Spinal cord (tissue), 10 donors: ENCODE data around the gene SLC37A1. TPM values are rescaled to one million over a fixed set of nuclear protein-coding genes. Genes with fewer than 3 reads are reported as not detected.
"Not testable (repeated sequence)": the region's sequence is repeated elsewhere in the genome, so short reads cannot be mapped to it uniquely, and the experiment has no call there.

Experiments used
- DNase-seq, 6 donors: peaks; one replicate each; pipeline versions ENCODE4 v3.0.0 to v3.0.0-alpha.2; 2013 to 2015; ENCODE audit warnings: low spot score in 6 of 6, low read depth in 4 of 6
- H3K27ac ChIP-seq: one replicate; pipeline ENCODE4 v1.5.1; 2013; ENCODE audit warnings: low read depth, low read length, control low read depth
- H3K27me3 ChIP-seq: one replicate; pipeline ENCODE4 v1.6.1; 2013; ENCODE audit warnings: low read length; ENCODE audit not compliant: control insufficient read depth, insufficient read depth
- H3K36me3 ChIP-seq: one replicate; pipeline ENCODE4 v1.6.1; 2013; ENCODE audit warnings: low read length; ENCODE audit not compliant: control insufficient read depth, insufficient read depth
- H3K4me1 ChIP-seq: one replicate; pipeline ENCODE4 v1.6.1; 2013; ENCODE audit warnings: low read length; ENCODE audit not compliant: control insufficient read depth, insufficient read depth
- H3K4me3 ChIP-seq: one replicate; pipeline ENCODE4 v1.5.1; 2013; ENCODE audit warnings: low read depth, low read length, control low read depth
- H3K9me3 ChIP-seq: one replicate; pipeline ENCODE4 v1.6.1; 2013; ENCODE audit warnings: low read length; ENCODE audit not compliant: control insufficient read depth, insufficient read depth
- WGBS: methylation state at CpG from one replicate; pipeline ENCODE4 v1.1.5; 2013; ENCODE audit warnings: missing lambda C conversion rate; ENCODE audit not compliant: insufficient coverage; 5-methylcytosine and 5-hydroxymethylcytosine counted together
- polyA plus RNA-seq, 2 donors: library from polyadenylated mRNA; unstranded; fragments of 120-200 nt; gene quantifications; one replicate each; pipeline ENCODE4 v1.2.1, GENCODE V29; 2013; ENCODE audit not compliant: insufficient read length in 2 of 2
- total RNA-seq, 2 donors: library from RNA; depleted of rRNA in 1 of 2; stranded (reverse); fragments of 120-200 nt in 1 of 2; fragments of >200 nt in 1 of 2; gene quantifications; one replicate each; pipeline versions ENCODE4 v1.2.3 to v1.2.4, GENCODE V29; 2013 to 2014
- donor health status: healthy.

Gene SLC37A1
- total and polyA plus RNA-seq, 4 donors = 8.4 to 32.3 (median 22.5) TPM

DNA sequence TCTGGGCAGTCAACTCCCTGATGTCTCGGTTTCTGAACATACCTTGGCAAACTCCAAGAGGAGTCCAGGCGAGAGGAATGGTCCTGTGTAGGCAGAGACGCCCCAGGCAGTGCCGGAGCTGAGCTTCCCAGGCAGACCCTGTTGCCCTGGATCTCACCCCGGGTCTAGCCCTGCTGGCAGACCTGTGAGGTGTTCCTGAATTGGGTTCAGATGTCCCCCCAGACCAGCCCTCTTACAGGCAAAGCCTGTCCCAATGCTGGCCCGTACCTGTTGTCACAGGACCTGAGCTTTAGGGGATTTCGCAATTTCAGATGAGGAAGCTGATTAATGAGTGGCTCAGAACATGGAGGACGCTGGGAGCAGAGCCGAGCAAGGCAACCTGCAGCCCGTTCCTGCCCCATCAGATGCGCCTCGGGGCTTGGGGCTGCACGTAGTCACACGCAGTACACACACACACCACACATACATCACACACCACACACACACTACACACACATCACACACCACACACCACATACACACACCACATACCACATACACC, 101.2 kb downstream of the SLC37A1 start:
- H3K9me3 ChIP-seq = no peaks in the 10 kb centered on the region
- DNase-seq = no peak
- H3K4me1 ChIP-seq = peaks cover 27% of the 10 kb centered on the region
- 52% methylated on average over 12 of the region's 14 CpGs for WGBS
- H3K4me3 ChIP-seq = no peak overlapping the region
- H3K27me3 ChIP-seq = peaks cover 4% of the 10 kb centered on the region
- no peak overlapping the region for H3K27ac ChIP-seq
- no peaks in the 10 kb centered on the region for H3K36me3 ChIP-seq

DNA sequence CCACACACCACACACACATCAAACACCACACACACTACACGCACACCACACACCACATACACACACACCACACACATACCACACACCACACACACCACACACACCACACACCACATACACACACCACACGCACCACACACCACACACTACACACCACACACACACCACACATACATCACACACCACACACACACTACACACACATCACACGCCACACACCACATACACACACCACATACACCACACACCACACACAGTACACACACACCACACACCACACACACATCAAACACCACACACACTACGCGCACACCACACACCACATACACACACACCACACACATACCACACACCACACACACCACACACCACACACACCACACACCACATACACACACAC, 101.7 kb downstream of the SLC37A1 start:
- not testable (repeated sequence) for H3K9me3 ChIP-seq, H3K36me3 ChIP-seq, DNase-seq, H3K27me3 ChIP-seq, H3K27ac ChIP-seq, H3K4me3 ChIP-seq
- no CpG with 5 or more reads among the region's 5 CpGs for WGBS
- H3K4me1 ChIP-seq = peaks cover 32% of the 10 kb centered on the region

GRCh38 chr21:42615924-42616323, 102.3 kb downstream of the SLC37A1 start:
- H3K27ac ChIP-seq = no peak overlapping the region
- DNase-seq = no peak
- peaks cover 37% of the 10 kb centered on the region for H3K4me1 ChIP-seq
- H3K4me3 ChIP-seq = no peak overlapping the region
- H3K9me3 ChIP-seq = no peaks in the 10 kb centered on the region
- no peaks in the 10 kb centered on the region for H3K36me3 ChIP-seq
- H3K27me3 ChIP-seq = peaks cover 4% of the 10 kb centered on the region
- WGBS = 67% methylated on average over 3 of the region's 3 CpGs

DNA sequence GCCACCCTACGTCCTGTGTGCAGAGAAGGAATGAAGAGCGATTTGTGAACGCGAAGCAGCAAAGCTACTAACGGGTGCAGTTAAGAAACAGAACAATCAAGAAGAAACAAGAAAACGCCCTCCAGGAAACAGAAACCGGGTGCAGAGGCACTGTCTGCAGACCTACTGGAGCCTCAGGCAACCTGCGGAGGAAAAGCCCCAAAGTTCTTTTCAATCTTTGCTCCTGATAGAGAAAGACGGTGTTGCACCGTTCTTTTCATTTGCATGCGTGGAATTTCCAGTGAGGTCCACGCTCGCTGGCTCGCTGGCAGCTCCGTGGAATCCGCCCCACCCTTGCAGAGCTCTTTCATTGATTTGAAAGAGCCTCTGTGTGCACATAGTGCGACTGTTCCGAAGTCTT, 102.8 kb downstream of the SLC37A1 start:
- H3K27ac ChIP-seq = no peak overlapping the region
- no peak overlapping the region for H3K4me3 ChIP-seq
- peaks cover 42% of the 10 kb centered on the region for H3K4me1 ChIP-seq
- 30% methylated on average over 18 of the region's 18 CpGs for WGBS
- peak in 1 of 6 donors; percentile 19 for DNase-seq
- no peaks in the 10 kb centered on the region for H3K36me3 ChIP-seq
- no peaks in the 10 kb centered on the region for H3K9me3 ChIP-seq
- H3K27me3 ChIP-seq = peaks cover 4% of the 10 kb centered on the region

GRCh38 chr21:42616941-42617340, 103.3 kb downstream of the SLC37A1 start:
- no peak for DNase-seq
- Histone ChIP-seq H3K4me3 (no peak overlapping the region), H3K27ac (no peak overlapping the region)

GRCh38 chr21:42617486-42617885, 103.8 kb downstream of the SLC37A1 start:
- no peak overlapping the region for H3K4me3 ChIP-seq
- no peak overlapping the region for H3K27ac ChIP-seq
- H3K4me1 ChIP-seq = peaks cover 43% of the 10 kb centered on the region
- no peaks in the 10 kb centered on the region for H3K9me3 ChIP-seq
- peak in 1 of 6 donors; percentile 42 for DNase-seq
- H3K36me3 ChIP-seq = no peaks in the 10 kb centered on the region
- H3K27me3 ChIP-seq = peaks cover 4% of the 10 kb centered on the region
- WGBS = 68% methylated on average over 19 of the region's 23 CpGs

More at GRCh38 chr21:42616941-42617340, 103.3 kb downstream of the SLC37A1 start:
- H3K4me1 ChIP-seq = peaks cover 43% of the 10 kb centered on the region
- 87% methylated on average over 20 of the region's 21 CpGs for WGBS
- H3K36me3 ChIP-seq = no peaks in the 10 kb centered on the region
- no peaks in the 10 kb centered on the region for H3K9me3 ChIP-seq
- peaks cover 4% of the 10 kb centered on the region for H3K27me3 ChIP-seq

DNA sequence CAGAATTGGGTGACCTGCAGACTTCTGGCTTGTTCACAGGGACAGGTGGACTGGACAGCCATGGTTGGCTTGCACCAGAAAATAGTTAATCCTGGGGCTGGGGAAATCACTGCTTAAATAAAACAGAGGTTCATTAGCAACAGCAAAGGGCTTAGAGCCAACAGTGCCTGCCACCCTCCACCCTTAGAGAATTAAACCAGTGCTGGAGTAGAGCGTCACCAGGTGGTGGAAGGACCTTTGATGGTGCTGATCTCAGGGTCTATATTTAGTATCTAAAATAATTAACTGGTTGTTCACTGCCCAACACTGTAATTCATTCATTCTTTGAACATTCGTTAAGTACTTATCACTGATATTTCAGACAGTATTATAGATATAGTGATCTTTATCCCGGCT, 105.1 kb downstream of the SLC37A1 start:
- H3K4me1 ChIP-seq = peaks cover 43% of the 10 kb centered on the region
- H3K27me3 ChIP-seq = peaks cover 4% of the 10 kb centered on the region
- DNase-seq = peak in 1 of 6 donors; percentile 51
- no CpG with 5 or more reads among the region's 3 CpGs for WGBS
- H3K36me3 ChIP-seq = no peaks in the 10 kb centered on the region
- no peak overlapping the region for H3K4me3 ChIP-seq
- H3K9me3 ChIP-seq = no peaks in the 10 kb centered on the region
- H3K27ac ChIP-seq = no peak overlapping the region

- peaks cover 45% of the 10 kb centered on the region for H3K4me1 ChIP-seq
- H3K9me3 ChIP-seq = no peaks in the 10 kb centered on the region
- peak in 2 of 6 donors; percentile 42 to 57 for DNase-seq
- 51% methylated on average over 7 of the region's 7 CpGs for WGBS
- no peak overlapping the region for H3K4me3 ChIP-seq
- no peaks in the 10 kb centered on the region for H3K36me3 ChIP-seq
- H3K27ac ChIP-seq = no peak overlapping the region
- H3K27me3 ChIP-seq = peaks cover 4% of the 10 kb centered on the region
These were observed 105.5 kb downstream of the SLC37A1 start for GRCh38 chr21:42619166-42619565.

DNA sequence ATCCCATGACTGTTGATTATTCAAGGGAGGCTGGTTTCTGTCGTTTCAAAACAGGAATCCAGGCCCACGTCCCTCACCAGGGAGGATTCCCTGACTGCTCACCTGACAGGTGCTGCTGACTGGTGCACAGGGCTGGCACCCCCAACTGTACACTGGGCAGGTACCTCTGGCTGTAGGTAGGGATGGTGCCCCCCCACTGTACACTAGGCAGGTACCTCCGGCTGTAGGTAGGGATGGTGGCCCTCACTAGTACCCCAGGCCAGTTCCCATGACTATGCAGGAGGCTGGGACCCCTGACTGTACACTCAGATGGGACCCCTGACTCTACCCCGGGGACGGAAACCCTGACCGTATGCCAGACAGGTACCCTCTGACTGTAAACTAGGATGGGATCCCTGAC, 106.2 kb downstream of the SLC37A1 start:
- Histone ChIP-seq H3K27ac (no peak overlapping the region), H3K9me3 (no peaks in the 10 kb centered on the region), H3K27me3 (peaks cover 4% of the 10 kb centered on the region), H3K36me3 (no peaks in the 10 kb centered on the region), H3K4me1 (peaks cover 44% of the 10 kb centered on the region), H3K4me3 (no peak overlapping the region)
- 92% methylated on average over 4 of the region's 6 CpGs for WGBS
- no peak for DNase-seq

DNA sequence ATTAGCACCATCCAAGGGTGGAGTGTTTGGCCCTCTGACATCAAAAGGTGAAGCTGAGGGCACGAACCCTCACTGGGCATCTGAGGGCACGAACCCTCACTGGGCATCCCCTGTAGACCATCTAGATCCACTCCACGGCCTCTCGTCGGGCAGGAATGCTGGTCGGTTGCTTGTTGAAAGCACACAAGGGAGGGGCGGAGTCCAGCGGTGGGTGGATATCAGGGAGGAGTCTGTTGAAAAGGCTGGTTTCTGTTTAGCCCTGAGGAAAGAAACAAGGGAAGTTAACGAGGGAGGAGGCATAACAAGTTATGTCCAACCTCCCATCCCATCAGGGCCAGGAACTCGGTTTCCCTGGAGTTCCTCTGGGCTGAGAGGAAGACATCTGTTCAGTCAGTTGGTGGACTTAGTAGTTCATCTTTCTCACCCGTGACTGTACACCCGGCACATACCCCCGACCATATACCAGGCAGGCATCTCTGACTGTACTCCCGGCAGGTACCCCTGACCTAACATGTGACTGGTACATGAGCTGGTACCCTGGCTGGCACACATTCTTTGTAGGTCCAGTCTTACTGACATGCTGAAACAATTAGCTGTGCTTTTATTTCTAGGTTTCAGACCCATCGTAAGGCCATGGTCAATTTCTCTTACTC, 107.6 kb downstream of the SLC37A1 start:
- Histone ChIP-seq H3K27ac (peak overlapping the region; percentile 82), H3K27me3 (peaks cover 4% of the 10 kb centered on the region), H3K9me3 (no peaks in the 10 kb centered on the region), H3K36me3 (no peaks in the 10 kb centered on the region), H3K4me1 (peaks cover 41% of the 10 kb centered on the region), H3K4me3 (no peak overlapping the region)
- WGBS = 29% methylated on average over 7 of the region's 15 CpGs
- DNase-seq = no peak
